Measurements from ENCODE around the gene LYPD6B. TPM values are rescaled to one million over a fixed set of nuclear protein-coding genes. Genes with fewer than 3 reads are reported as not detected.

LYPD6B gene
- total RNA-seq, 2 experiments from 2014 or later: not detected

GRCh38 chr2:149062531-149062930, 24.0 kb downstream of the LYPD6B start:
- no peaks in the 10 kb centered on the region for H3K9me2 ChIP-seq (ENCODE audit: insufficient read depth, low read length)

GRCh38 chr2:149063177-149063576, 24.7 kb downstream of the LYPD6B start:
- Histone ChIP-seq H3K9me2 (ENCODE audit: insufficient read depth, low read length) (no peaks in the 10 kb centered on the region), H3K9me3 (ENCODE audit: low read length) (no peaks in the 10 kb centered on the region), H2AFZ (ENCODE audit: low read length) (no peak overlapping the region), H3K4me3 (ENCODE audit: low read depth, low read length, poor library complexity, severe bottlenecking) (no peak overlapping the region), H3K4me2 (ENCODE audit: low read length) (no peak overlapping the region), H3K27ac (ENCODE audit: low read depth, low read length, poor library complexity, severe bottlenecking) (no peak overlapping the region), H3K4me1 (ENCODE audit: insufficient read depth, low read length, poor library complexity, severe bottlenecking) (no peaks in the 10 kb centered on the region), H3K79me2 (ENCODE audit: insufficient read depth, low read depth, low read length) (no peaks in the 10 kb centered on the region), H4K20me1 (ENCODE audit: insufficient read depth, low read length) (no peaks in the 10 kb centered on the region), H3K36me3 (ENCODE audit: insufficient read depth, low read length) (no peaks in the 10 kb centered on the region)
- CTCF ChIA-PET (ENCODE audit: unreplicated experiment): no interaction called here
- DNase-seq (ENCODE audit: low spot score): no peak
- POLR2A ChIA-PET: interaction anchor here (0.7 to 1.7 kb wide), 3 partner anchors 10 to 191 kb away, joined by 3 to 8 read pairs (median 3); no protein-coding TSS in a partner anchor
- no TSS peak for BruUV-seq (replicated peaks)
- TF ChIP-seq EZH2phosphoT487 (IDR thresholded peaks at IDR 0.05; ENCODE audit: borderline replicate concordance, low read depth, low read length) (no peak), CTCF (conservative IDR thresholded peaks at IDR 0.05; ENCODE audit: low read length) (no peak)
- intact Hi-C loops (cut with micrococcal nuclease; ENCODE audit: unreplicated experiment): no loop called here

More at GRCh38 chr2:149062531-149062930, 24.0 kb downstream of the LYPD6B start:
- no peaks in the 10 kb centered on the region for H3K36me3 ChIP-seq (ENCODE audit: insufficient read depth, low read length)
- intact Hi-C loops (cut with micrococcal nuclease; ENCODE audit: unreplicated experiment): no loop called here
- ChIA-PET POLR2A (interaction anchor here (0.7 kb wide), 2 partner anchors 102 to 191 kb away, joined by 3 to 8 read pairs; no protein-coding TSS in a partner anchor), CTCF (ENCODE audit: unreplicated experiment) (no interaction called here)
- no peaks in the 10 kb centered on the region for H4K20me1 ChIP-seq (ENCODE audit: insufficient read depth, low read length)
- no peak overlapping the region for H2AFZ ChIP-seq (ENCODE audit: low read length)
- no peaks in the 10 kb centered on the region for H3K9me3 ChIP-seq (ENCODE audit: low read length)
- no peak for TF ChIP-seq EZH2phosphoT487 (IDR thresholded peaks at IDR 0.05; ENCODE audit: borderline replicate concordance, low read depth, low read length)
- TF ChIP-seq CTCF (conservative IDR thresholded peaks at IDR 0.05; ENCODE audit: low read length): no peak
- no peak overlapping the region for H3K4me2 ChIP-seq (ENCODE audit: low read length)
- H3K27ac ChIP-seq (ENCODE audit: low read depth, low read length, poor library complexity, severe bottlenecking): no peak overlapping the region
- no peak for DNase-seq (ENCODE audit: low spot score)
- BruUV-seq (replicated peaks): no TSS peak
- H3K4me1 ChIP-seq (ENCODE audit: insufficient read depth, low read length, poor library complexity, severe bottlenecking): no peaks in the 10 kb centered on the region
- H3K79me2 ChIP-seq (ENCODE audit: insufficient read depth, low read depth, low read length): no peaks in the 10 kb centered on the region
- no peak overlapping the region for H3K4me3 ChIP-seq (ENCODE audit: low read depth, low read length, poor library complexity, severe bottlenecking)

DNA sequence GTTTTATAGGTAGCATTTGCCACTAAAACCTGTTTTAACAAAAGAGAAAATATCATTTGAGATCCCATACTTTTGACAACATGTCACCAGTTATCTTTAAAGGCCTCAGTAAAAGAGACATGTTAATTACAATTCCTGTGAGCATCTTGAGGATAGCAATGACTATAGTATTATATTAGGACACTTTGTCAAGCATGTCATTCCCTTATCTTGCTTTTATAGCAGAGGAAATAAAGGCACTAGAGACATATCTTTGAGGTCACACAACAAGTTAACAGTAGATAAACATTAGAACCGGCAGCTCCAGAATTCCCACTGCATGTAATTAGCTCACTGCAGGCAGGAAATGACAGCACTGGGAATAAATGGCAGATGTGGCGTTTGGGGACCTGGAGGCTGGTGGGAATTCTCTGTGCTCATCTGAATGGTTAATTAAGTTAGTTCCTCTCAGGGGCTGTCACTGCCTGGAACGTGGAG, 25.9 kb downstream of the LYPD6B start:
- no peak for DNase-seq (ENCODE audit: low spot score)
- Histone ChIP-seq H3K79me2 (ENCODE audit: insufficient read depth, low read depth, low read length) (no peaks in the 10 kb centered on the region), H3K4me2 (ENCODE audit: low read length) (no peak overlapping the region), H3K4me1 (ENCODE audit: insufficient read depth, low read length, poor library complexity, severe bottlenecking) (no peaks in the 10 kb centered on the region), H3K9me2 (ENCODE audit: insufficient read depth, low read length) (no peaks in the 10 kb centered on the region), H2AFZ (ENCODE audit: low read length) (no peak overlapping the region), H4K20me1 (ENCODE audit: insufficient read depth, low read length) (no peaks in the 10 kb centered on the region), H3K4me3 (ENCODE audit: low read depth, low read length, poor library complexity, severe bottlenecking) (no peak overlapping the region), H3K36me3 (ENCODE audit: insufficient read depth, low read length) (no peaks in the 10 kb centered on the region), H3K27ac (ENCODE audit: low read depth, low read length, poor library complexity, severe bottlenecking) (no peak overlapping the region), H3K9me3 (ENCODE audit: low read length) (no peaks in the 10 kb centered on the region)
- CTCF ChIA-PET (ENCODE audit: unreplicated experiment): no interaction called here
- POLR2A ChIA-PET: interaction anchor here (1.7 kb wide), 1 partner anchor 8 kb away, joined by 3 read pairs; no protein-coding TSS in a partner anchor
- intact Hi-C loops (cut with micrococcal nuclease; ENCODE audit: unreplicated experiment): no loop called here
- BruUV-seq (replicated peaks): no TSS peak
- TF ChIP-seq EZH2phosphoT487 (IDR thresholded peaks at IDR 0.05; ENCODE audit: borderline replicate concordance, low read depth, low read length) (no peak), CTCF (conservative IDR thresholded peaks at IDR 0.05; ENCODE audit: low read length) (no peak)
